ENCODE results near the gene PLXNC1.

GRCh38 chr12:94327809-94328208 is 179.4 kb downstream of the PLXNC1 start:
- TF ChIP-seq CTCF (IDR thresholded peaks at IDR 0.05) (no peak), EP300 (IDR thresholded peaks at IDR 0.05) (no peak), POLR2A (IDR thresholded peaks at IDR 0.05) (no peak)
